Amniotic epithelial cell (primary cell): Measurements from ENCODE around the gene COL10A1.

Experiments used
- DNase-seq: peaks from one replicate; pipeline ENCODE4 v3.0.0-alpha.2; 2010; ENCODE audit warnings: low read depth

The COL10A1 gene

GRCh38 chr6:116126032-116126431 lies at the start of gene COL10A1:
TSS of gene COL10A1 (minus strand) at chr6:116126132. CDS start at chr6:116125492, 640 bp downstream.
- no peak for DNase-seq

GRCh38 chr6:116175344-116175743 lies 49.4 kb upstream of the COL10A1 start:
- DNase-seq = peak; percentile 11

- no peak for DNase-seq
These were observed 48.0 kb upstream of the COL10A1 start for GRCh38 chr6:116173928-116174327.

- no peak for DNase-seq
These were observed 44.6 kb upstream of the COL10A1 start for GRCh38 chr6:116170358-116171057.

- no peak for DNase-seq
These were observed 43.9 kb upstream of the COL10A1 start for GRCh38 chr6:116169880-116170279.

- DNase-seq = no peak
These were observed 42.2 kb upstream of the COL10A1 start for GRCh38 chr6:116168148-116168547.

- DNase-seq = no peak
These were observed 40.4 kb upstream of the COL10A1 start for GRCh38 chr6:116166369-116166768.

- no peak for DNase-seq
These were observed 39.7 kb upstream of the COL10A1 start for GRCh38 chr6:116165596-116165995.

GRCh38 chr6:116159782-116160524 lies 34.0 kb upstream of the COL10A1 start:
- DNase-seq = no peak

- no peak for DNase-seq
These were observed 32.7 kb upstream of the COL10A1 start for GRCh38 chr6:116158641-116159040.

- no peak for DNase-seq
These were observed 31.5 kb upstream of the COL10A1 start for GRCh38 chr6:116157391-116157790.

GRCh38 chr6:116156405-116157326 lies 30.7 kb upstream of the COL10A1 start:
- DNase-seq = no peak

- DNase-seq = no peak
These were observed 29.0 kb upstream of the COL10A1 start for GRCh38 chr6:116154887-116155286.

- DNase-seq = peak; percentile 19
These were observed 26.7 kb upstream of the COL10A1 start for GRCh38 chr6:116152620-116153019.

- no peak for DNase-seq
These were observed 20.1 kb upstream of the COL10A1 start for GRCh38 chr6:116145803-116146675.

GRCh38 chr6:116144605-116145004 lies 18.7 kb upstream of the COL10A1 start:
- DNase-seq = peak; percentile 89

GRCh38 chr6:116139917-116140316 lies 14.0 kb upstream of the COL10A1 start:
- no peak for DNase-seq

- peak; percentile 25 for DNase-seq
These were observed 11.0 kb upstream of the COL10A1 start for GRCh38 chr6:116136933-116137340.

GRCh38 chr6:116136373-116136772 lies 10.4 kb upstream of the COL10A1 start:
- peak; percentile 25 for DNase-seq

- no peak for DNase-seq
These were observed 7.5 kb upstream of the COL10A1 start for GRCh38 chr6:116133453-116133852.

- DNase-seq = peak; percentile 51
These were observed 2.0 kb upstream of the COL10A1 start for GRCh38 chr6:116127771-116128493.
